GM19468 (cell line): ENCODE data around the gene RAPGEF1.
"Not testable (repeated sequence)": the region's sequence is repeated elsewhere in the genome, so short reads cannot be mapped to it uniquely, and the experiment has no call there.

Source experiments
- ATAC-seq: cut with Tn5 transposase; IDR thresholded peaks from one replicate; pipeline ENCODE4 v1.9.1; 2021; ENCODE audit warnings: mild to moderate bottlenecking, moderate library complexity, moderate number of reproducible peaks; ENCODE audit not compliant: unreplicated experiment; ENCODE audit errors: extremely low read depth

RAPGEF1 gene

GRCh38 chr9:131739959-131740648 lies at the start of gene RAPGEF1:
TSS of gene RAPGEF1 (minus strand) at chr9:131740076. CDS start at chr9:131739830, 246 bp downstream.
- ATAC-seq = no peak

- ATAC-seq = no peak
These were observed 49.0 kb upstream of the RAPGEF1 start for GRCh38 chr9:131788851-131789250.

- ATAC-seq = no peak
These were observed 48.0 kb upstream of the RAPGEF1 start for GRCh38 chr9:131787838-131788237.

GRCh38 chr9:131784748-131785501 lies 45.0 kb upstream of the RAPGEF1 start:
- no peak for ATAC-seq

- no peak for ATAC-seq
These were observed 41.2 kb upstream of the RAPGEF1 start for GRCh38 chr9:131781069-131781468.

- ATAC-seq = no peak
These were observed 36.6 kb upstream of the RAPGEF1 start for GRCh38 chr9:131776473-131776872.

- ATAC-seq = no peak
These were observed 36.2 kb upstream of the RAPGEF1 start for GRCh38 chr9:131776036-131776435.

- no peak for ATAC-seq
These were observed 34.8 kb upstream of the RAPGEF1 start for GRCh38 chr9:131774636-131775035.

GRCh38 chr9:131773911-131774379 lies 34.1 kb upstream of the RAPGEF1 start:
- no peak for ATAC-seq

GRCh38 chr9:131772940-131773339 lies 33.1 kb upstream of the RAPGEF1 start:
- ATAC-seq = no peak

GRCh38 chr9:131771646-131772045 lies 31.8 kb upstream of the RAPGEF1 start:
- no peak for ATAC-seq

- ATAC-seq = no peak
These were observed 29.5 kb upstream of the RAPGEF1 start for GRCh38 chr9:131769361-131769760.

GRCh38 chr9:131764568-131764967 lies 24.7 kb upstream of the RAPGEF1 start:
- no peak for ATAC-seq

GRCh38 chr9:131762356-131762932 lies 22.6 kb upstream of the RAPGEF1 start:
- ATAC-seq = no peak

GRCh38 chr9:131759017-131759647 lies 19.3 kb upstream of the RAPGEF1 start:
- no peak for ATAC-seq

GRCh38 chr9:131757549-131757948 lies 17.7 kb upstream of the RAPGEF1 start:
- ATAC-seq = no peak

- no peak for ATAC-seq
These were observed 15.8 kb upstream of the RAPGEF1 start for GRCh38 chr9:131755541-131756198.

- no peak for ATAC-seq
These were observed 15.0 kb upstream of the RAPGEF1 start for GRCh38 chr9:131754846-131755245.

- ATAC-seq = not testable (repeated sequence)
These were observed 13.9 kb upstream of the RAPGEF1 start for GRCh38 chr9:131753751-131754150.

- no peak for ATAC-seq
These were observed 12.5 kb upstream of the RAPGEF1 start for GRCh38 chr9:131752231-131752884.
